Vagina (tissue), 2 donors: ENCODE data around the gene C15orf62.

Experiments
- POLR2A ChIP-seq, 2 donors: fragments of 450-650 bp; IDR thresholded peaks; one replicate each; pipeline ENCODE4 v1.6.1; 2017; ENCODE audit warnings: antibody characterized with exemption in 2 of 2, mild to moderate bottlenecking in 2 of 2, moderate library complexity in 2 of 2
- POLR2AphosphoS5 ChIP-seq, 2 donors: sonication (generic); formaldehyde crosslinking; IDR thresholded peaks; one replicate each; pipeline ENCODE4 v1.9.0; 2017; ENCODE audit warnings: antibody characterized with exemption in 2 of 2, mild to moderate bottlenecking in 2 of 2, low read depth in 1 of 2; ENCODE audit not compliant: insufficient read depth in 1 of 2
- TF ChIP-seq, protein P1 (sequence below), 3 experiments: fragments of 450-650 bp in 2 of 3; fragments of 200-600 bp in 1 of 3; sonication (generic) in 1 of 3; IDR thresholded peaks; one replicate each; pipeline ENCODE4 v1.5.1; 2017 to 2019; ENCODE audit warnings: antibody characterized with exemption in 3 of 3, mild to moderate bottlenecking in 2 of 3, moderate library complexity in 2 of 3

DNA sequence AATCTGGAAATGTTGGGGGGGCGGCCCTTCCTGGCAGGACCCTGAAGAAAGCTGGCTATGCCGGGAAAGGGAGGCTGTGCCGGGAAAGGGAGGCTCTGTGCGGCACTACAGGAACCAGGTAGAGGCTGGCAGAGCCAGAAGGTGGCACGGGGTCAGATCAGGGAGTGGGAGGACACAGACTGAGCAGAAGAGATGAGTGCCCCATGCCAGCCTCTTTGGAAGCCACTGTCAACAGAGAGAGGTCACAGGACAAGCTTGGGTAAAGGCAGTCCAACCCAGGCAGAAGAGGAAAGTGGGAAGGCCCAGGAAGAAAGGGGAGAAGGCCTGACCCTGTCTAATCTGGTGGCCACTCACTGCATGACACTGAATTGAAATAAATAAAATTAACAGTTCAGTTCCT, 1.5 kb downstream of the C15orf62 start:
- TF ChIP-seq POLR2AphosphoS5 (IDR thresholded peaks at IDR 0.05; ENCODE audit: insufficient read depth in 1 of 2, low read depth in 1 of 2) (no peak), POLR2A (IDR thresholded peaks at IDR 0.05) (no peak)
- TF ChIP-seq, protein P1, sequence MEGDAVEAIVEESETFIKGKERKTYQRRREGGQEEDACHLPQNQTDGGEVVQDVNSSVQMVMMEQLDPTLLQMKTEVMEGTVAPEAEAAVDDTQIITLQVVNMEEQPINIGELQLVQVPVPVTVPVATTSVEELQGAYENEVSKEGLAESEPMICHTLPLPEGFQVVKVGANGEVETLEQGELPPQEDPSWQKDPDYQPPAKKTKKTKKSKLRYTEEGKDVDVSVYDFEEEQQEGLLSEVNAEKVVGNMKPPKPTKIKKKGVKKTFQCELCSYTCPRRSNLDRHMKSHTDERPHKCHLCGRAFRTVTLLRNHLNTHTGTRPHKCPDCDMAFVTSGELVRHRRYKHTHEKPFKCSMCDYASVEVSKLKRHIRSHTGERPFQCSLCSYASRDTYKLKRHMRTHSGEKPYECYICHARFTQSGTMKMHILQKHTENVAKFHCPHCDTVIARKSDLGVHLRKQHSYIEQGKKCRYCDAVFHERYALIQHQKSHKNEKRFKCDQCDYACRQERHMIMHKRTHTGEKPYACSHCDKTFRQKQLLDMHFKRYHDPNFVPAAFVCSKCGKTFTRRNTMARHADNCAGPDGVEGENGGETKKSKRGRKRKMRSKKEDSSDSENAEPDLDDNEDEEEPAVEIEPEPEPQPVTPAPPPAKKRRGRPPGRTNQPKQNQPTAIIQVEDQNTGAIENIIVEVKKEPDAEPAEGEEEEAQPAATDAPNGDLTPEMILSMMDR (IDR thresholded peaks at IDR 0.05) = no peak
